Activated T-cell treated with anti-CD3 and anti-CD28 coated beads for 24 hours (primary cell): ENCODE measurements around the gene ZDHHC6.
"Not testable (repeated sequence)": the region's sequence is repeated elsewhere in the genome, so short reads cannot be mapped to it uniquely, and the experiment has no call there.

ENCODE experiments used
- DNase-seq: peaks from one replicate; pipeline ENCODE4 v3.0.0-alpha.2; 2020; ENCODE audit warnings: low read depth

Gene ZDHHC6

DNA sequence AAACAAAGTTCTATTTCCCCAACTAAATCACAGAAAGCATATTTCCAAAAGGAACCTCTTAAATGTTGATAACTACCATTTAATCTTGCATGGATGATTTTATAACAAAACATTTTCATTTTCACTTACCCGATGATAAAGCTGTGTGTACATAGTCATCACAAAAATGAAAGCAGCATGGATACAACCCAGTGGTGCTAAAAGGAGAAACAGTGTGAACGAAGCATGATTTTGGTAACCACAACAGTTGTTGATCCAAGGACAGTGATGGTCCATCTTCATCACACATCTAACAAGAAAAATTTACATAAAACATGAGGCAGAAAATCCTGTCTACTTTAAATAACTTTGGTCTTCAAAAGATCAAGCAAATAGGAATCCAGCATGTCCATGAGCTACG is 4.7 kb downstream of the ZDHHC6 start:
- DNase-seq = no peak

DNA sequence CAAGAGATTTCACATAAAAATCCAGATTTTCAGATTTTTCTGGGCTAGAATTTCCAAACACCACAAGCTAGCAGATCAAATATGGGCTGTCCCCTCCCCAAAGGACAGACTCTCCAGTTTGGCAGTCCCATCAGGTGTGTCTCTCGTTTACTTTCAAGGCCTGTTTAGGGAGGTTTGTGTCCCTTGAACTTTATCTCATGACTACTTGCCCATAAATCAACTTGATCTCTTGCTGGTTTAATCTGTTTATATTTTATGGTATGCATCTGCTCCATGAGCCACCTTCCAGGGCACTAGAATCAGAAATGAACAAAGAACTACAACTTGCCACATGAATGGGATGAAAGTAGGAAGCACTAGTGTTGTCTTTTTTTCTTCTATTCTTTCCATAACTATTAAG is 5.2 kb downstream of the ZDHHC6 start:
- DNase-seq = no peak

DNA sequence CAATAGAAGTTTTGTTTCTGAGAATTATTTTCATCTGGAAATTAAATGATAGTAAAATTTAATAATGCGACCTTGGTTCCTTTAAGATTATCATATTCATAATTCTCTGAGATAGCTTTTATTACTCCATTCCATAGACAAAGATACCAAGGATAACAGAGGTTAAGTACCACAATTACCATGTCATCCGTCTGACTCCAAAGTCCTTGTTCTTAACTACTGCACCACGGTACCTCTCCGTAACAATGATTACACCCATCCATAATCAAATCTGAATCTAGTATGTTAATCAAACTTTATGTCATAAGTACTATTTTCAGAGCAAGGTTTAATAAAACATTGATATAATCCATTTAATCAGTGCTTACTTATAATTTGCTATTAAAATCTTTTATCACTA is 8.4 kb downstream of the ZDHHC6 start:
- no peak for DNase-seq

DNA sequence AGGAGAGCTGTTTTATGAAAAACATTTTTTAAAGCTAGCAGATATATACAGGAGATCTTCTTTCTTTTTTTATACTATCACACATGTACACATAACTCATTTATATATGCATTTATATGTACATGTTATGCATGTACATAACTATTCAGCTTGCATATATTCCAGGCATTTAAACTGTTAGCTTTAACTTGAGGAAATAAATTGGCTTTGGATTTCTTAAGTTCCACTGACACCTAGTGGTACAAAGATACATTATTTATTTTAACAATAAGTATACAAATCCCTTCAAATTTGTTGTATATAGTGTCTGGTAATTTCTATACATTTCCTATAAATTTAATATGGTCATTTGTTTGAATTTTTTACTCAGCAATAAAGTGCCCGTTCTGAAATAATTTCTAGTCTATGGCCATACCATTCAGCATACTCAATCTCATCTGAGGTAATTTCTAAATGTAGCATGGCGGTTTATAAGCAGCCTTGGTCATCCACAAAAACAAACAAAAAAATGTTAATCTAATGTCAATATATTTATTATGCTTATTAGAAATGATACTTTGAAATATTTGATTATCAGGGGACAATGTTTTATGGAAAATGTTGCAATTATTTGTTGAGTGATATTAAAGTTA is 11.6 kb downstream of the ZDHHC6 start:
- DNase-seq = no peak

DNA sequence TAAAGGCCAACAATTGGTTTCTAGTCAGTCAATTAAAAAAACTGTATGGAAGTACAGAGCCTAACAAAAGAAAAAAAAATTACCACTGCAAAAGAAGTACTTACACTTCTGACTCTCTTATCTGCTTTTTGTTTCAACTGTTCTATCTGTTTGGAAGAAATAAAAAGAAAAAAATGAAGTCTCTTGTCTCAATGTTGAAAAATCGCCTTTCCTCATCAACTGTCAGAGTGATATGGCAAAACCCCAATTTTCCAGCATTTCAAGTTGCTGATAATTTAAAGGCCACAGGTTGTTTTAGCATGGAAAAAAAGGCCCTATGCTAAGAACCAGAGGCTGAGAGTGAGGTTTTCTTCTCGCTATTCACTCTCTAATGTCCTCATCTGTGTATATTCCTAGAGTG is 13.6 kb downstream of the ZDHHC6 start:
- no peak for DNase-seq

DNA sequence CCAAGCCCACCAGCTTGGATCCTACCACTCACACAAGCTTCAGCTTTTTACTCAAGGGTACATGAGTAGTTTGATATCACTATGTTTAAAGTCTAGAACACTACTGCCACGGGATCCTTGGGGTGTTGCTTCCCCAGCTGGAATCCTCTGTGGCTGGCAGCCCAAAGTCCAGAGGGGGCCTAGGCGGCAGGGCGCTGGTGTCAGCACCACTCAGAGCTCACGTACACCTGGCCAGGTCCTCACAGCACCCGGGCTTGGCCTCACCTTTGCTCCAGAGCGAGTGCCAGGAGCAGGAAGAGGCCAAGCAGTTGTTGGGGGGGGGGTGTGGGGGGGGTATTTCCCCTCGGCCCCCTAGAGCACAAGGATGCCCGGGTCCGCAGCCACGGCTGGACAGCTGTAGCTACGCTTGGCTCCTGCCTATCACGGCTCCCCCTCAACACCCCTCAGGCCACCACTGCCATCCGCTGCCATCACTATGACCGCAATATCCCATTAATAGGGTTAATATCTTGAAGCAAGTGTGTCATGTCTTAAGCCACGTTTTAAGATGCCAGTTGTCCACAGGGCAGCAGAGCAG is 17.0 kb downstream of the ZDHHC6 start:
- no peak for DNase-seq

DNA sequence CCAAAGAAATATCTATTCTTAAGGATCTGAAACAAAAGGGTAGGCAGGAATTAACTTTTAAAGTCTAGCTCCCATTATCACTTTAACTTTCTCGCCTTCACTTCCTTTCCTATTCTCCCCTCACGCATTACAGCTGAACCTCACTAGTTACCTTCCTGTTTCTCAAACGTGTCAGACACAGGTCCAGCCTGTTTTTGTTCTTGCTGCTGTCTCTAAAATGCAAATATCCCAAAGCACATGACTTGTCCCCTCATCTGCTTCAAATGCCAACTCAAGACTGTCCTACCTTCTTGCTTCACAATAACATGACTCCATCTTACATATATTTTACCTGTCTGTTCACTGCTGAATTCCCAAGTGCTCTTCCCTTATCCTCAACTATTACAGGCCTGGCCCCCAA is 17.6 kb downstream of the ZDHHC6 start:
- DNase-seq = no peak

DNA sequence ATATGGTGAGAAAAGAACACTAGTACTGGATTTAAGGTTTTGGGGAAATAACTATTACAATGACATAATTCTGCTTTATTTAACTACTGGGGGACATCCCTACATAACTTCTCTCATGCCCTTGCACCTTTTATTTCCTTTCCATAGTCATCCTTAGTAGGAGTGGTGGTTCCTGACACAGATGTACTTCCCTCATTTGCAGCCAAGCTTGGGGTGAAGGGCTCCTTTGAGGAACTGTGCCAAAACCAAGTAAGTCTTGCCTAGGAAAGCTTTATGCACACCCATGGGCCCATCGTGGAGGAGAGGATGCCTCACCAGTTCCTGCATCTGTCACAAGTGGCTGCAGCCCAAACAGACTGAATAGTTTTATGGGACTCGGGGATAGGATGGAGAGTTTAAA is 20.6 kb downstream of the ZDHHC6 start:
- DNase-seq = no peak

DNA sequence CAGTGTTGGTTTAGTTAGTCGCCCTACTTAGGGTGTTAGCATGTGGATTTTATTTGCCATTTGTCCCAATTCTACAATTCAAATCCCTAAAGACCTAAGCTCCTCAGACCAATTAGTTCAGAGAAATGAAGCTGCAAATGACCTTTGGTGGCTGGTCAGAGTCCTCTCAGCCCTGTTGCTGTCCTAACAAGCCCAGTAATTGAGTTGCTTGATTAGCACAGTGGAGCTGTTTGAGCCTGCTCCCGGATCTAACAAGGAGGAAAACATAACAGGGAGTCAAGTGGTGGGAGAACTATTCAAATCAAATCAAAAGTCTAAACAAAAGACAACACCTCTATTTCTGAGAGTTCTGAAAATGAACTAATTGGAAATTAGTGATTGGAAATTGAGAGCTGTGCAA is 22.1 kb downstream of the ZDHHC6 start:
- no peak for DNase-seq

DNA sequence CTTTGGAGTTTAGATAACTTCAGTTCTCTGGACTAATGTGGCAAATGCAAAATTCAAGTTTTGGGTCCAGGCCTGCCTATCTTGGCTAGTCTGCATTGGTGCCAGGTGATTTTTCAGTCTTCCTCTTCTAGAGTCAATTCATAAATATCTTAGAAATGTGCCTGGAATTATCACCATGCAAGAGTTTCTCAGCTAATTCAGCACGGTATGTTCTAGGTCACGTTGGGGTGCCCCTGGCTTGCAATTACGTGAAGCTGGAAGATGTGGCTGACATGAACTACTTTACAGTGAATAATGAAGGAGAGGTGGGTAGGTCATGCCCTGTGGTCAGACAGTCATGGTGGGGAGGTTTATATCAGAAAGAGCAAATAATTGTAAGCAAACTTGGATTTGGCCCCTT is 25.0 kb downstream of the ZDHHC6 start:
- no peak for DNase-seq

DNA sequence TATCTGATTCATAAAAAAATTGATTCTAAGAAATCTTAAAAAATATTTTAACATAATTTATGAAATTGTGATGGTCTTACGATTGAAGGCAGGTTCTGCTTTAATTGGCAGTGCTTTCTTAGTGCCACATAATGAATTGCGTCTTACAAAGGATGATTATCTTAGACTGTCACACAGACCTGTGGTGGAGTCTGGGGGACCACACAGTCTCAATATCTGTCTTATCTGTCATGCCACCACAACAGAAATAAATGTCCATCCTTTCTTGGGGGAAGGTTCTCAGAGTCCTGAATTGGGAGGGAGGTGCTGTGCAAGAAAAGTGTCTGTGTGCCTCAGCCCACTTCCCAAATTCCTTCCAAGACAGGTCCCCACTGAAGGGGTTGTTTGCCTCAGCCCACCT is 34.0 kb downstream of the ZDHHC6 start:
- DNase-seq = no peak

DNA sequence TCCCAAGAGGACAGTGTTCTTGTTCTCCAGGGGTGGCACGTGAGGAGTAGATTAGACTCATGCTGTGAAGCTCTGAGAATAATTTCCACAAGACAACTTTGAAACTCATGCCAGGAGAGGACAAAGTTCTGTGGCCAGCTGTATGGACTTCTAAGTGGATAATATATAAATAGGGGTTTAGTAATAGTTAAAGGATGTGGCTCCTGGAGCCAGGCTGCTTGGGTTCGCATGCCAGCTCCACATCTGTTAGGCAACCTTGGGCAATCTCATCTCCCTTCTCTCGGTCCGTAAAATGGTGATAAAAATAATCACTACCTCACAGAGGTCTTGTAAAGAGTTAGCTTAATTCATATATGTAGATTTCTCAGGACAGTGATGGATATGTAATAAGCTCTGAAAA is 37.0 kb downstream of the ZDHHC6 start:
- DNase-seq = no peak

DNA sequence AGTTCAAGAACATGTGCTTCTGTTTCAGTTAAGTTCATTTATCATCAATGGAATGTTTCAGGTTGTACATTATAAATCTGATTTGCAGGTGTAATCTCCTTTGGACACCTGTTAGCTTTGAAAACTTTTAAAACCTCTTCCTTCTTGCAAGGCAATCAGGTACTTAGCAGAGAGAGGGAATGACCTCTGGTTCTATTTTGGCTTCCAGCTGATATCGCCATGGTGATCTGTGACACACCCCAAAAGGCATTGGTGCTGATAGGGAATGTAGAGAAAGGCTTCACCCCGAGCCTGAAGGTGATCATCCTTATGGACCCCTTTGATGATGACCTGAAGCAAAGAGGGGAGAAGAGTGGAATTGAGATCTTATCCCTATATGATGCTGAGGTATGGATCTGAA is 37.4 kb downstream of the ZDHHC6 start:
- DNase-seq = no peak

DNA sequence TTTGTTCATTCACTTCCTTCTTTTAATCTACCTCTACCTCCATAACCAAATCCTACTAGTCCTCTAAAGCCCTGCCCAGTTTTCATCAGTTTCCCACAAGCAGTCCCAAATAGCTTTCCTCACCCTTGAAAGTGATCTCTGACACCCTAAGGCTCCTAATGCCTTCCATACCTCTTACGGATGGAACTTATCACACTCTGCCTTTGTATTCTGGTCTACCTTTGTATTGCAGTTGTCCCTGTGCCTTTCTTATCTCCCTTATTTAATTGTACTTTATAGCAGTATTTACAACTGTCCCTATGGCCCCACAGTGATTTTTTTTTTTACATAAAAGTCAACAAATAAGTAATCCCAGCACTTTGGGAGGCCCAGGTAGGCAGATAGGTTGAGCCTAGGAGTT is 39.0 kb downstream of the ZDHHC6 start:
- no peak for DNase-seq

DNA sequence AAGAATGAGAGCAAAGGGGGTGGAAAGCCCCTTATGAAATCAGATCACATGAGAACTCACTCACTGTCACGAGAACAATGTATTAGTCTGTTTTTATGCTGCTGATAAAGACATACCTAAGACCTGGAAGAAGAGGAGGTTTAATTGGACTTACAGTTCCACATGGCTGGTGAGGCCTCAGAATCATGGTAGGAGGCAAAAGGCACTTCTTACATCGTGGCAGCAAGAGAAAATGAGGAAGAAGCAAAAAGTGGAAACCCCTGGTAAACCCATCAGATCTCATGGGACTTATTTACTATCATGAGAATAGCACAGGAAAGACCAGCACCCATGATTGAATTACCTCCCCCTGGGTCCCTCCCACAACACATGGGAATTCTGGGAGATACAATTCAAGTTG is 39.9 kb downstream of the ZDHHC6 start:
- not testable (repeated sequence) for DNase-seq

DNA sequence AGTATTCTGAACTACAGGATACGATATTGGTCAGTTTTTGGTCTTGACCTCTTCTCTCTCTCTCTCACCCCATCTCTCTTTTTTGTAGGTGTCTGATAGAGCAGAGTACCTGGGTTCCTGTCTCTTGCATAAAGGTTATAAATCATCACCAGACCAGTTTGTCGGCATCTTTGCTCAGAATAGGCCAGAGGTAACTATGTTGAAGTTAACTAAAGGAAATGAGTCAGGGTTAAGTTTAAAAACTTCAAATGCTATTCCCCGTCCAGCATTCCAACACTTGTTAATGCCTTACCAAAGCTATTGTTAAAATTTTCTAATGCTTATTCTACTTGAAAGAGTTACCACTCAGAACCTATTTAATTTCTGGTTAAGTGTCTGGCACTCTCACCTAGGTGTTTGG is 42.1 kb downstream of the ZDHHC6 start:
- DNase-seq = no peak

DNA sequence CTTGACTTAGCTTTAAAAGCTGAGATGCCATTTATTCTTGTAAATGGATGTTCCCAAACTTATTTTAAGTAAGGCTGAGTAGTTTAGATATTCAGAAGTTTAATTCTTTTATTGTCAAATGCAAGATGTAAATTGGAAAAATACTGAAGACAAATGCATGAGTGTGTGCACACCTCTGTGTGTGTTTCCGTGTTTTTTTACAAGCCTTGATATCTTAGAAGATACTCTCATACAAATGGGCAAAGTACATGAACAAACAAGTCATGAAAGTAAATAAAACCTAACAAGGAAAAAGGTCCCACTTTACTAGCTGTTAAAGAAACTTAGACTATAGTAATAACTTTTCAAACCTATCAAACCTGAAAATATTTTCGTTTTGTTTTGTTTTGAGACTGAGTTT is 43.8 kb downstream of the ZDHHC6 start:
- DNase-seq = no peak

DNA sequence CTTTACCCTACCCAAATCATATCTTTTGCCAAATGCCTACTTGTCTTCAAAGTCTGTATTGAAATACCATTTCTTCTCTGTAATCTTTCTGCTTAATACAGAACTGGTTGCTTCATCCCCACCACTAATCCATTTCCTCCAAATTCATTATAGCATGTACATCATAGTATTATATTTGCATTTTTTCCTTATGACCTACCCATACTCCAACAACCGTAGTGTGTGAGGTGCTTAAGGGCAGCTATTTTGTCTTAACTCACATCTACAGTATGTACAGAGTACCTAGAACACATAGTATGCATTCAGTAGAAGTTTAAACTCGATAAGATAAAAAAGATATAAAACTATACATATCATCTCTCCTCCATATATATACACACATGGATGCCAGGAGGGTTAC is 49.1 kb downstream of the ZDHHC6 start:
- DNase-seq = no peak

DNA sequence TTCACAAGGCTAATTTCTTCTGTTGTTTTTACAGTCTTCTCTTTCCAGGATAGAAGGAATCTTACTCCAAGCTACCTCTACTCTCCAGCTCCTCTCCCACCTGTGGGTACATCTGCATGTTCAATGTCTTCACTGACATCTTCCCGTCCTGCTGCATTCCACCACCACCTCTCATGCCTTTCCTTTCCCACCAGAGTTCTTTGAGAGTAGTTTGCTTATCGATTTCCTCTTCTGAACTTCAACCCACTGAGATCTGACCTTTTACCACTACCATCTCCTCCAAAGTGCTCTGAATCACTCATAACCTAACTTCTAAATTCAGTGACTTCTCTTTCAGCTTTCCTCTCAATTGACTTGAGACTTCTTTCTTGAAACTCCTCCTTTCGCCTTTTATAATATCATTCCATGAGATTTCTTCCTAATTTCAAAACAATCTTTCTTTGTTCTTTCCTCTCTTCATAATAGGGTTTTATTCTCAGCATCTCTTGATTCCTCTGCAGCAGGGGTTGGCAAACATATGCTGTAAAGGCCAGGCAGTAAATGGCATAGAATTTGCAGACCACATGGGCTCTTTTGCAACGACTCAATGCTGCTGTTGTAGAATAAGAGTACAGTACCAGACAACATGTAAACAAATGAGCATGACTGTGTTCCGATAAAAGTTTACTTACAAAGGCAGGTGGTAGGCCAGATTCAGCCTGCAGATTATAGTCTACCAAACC is 50.7 kb downstream of the ZDHHC6 start:
- DNase-seq = no peak

DNA sequence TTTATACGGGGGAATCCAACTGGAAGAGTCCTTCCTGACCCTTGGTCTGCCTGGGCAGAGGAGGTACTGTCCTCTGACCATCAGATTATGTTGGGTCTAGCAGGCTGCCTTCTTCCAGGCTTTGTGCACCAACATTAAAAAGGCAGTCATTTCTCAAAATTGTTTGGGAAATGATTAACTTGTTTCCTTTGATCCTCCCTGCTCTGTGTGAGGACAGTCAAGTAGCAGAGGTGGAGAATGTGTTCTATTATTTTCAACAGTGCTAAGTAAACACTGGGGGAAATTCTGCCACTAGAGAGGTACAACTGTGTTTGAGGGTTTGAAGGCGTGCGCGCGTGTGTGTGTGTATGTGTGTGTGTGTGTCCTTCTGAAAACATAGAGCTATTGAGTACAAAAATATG is 52.2 kb downstream of the ZDHHC6 start:
- DNase-seq = no peak

DNA sequence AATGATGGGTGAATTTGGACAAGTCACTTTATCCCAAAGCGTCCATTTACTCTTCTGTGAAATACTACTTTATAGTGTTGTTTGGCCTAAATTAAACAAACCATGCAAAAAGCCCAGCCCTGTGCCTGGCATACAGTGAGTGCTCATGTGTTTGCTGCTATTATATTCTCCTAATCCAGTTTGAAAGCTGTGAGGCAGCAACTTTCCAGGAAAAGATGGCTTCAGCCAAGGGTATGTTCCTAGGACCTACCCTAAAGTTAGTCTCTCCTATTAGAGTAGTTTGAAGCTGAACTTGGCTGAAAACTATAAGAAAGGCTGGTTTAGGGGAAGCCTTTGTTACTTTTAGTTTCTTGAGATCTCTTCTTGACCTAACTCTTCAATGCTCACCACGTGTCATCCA is 52.9 kb downstream of the ZDHHC6 start:
- no peak for DNase-seq

DNA sequence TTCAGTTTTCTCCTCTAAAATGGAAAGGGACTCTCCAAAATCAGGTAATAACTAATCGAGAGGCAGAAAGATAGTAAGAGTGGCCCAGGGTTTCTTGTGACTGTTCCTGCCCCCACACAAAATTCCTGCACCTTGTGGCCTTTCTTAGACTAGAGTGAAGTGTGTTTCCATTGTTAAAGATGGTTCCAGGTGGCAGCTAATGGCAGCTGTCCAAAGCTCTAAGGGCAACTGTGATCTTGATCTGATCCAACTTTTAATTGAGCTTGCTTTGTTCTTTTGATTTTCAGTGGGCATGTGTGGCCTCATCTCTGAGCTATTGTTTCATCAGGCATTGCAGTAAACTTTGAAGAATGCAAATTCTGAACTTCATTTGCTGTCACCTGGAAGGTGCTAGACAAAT is 53.4 kb downstream of the ZDHHC6 start:
- DNase-seq = no peak

DNA sequence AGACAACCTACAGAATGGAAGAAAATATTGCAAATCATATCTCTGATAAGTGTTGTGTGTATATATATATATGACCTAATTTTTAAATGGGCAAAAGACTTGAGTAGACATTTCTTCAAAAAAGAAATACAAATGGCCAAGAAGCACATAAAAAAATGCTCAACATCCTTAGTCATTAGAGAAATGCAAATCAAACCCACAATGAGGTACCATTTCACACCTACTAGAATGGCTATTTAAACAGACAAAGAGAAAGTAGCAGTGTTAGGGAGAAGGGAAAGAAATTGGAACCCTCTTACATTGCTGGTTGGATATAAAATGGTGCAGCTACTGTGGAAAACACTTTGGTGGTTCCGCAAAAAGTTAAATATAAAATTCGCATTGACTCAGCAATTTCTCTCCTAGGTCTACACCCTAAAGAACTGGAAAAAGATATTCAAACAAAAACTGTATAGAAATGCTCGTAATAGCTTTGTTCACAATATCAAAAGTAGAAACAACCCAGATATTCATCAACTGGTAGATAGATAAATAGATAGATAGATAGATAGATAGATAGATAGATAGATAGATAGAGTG is 56.5 kb downstream of the ZDHHC6 start:
- DNase-seq = no peak
